ENCODE data around the gene GP1BA. TPM values are rescaled to one million over a fixed set of nuclear protein-coding genes. Genes with fewer than 3 reads are reported as not detected.

The GP1BA gene
- total and polyA plus RNA-seq, 2 of the 8 experiments (the other 6 are each of a cell fraction or from before 2014, with no cell fraction given), result not detected

GRCh38 chr17:4945176-4945943, 13.3 kb downstream of the GP1BA start (continued):
- no peak for TF ChIP-seq CHD7 (IDR thresholded peaks at IDR 0.05; ENCODE audit: insufficient replicate concordance, low read length)
- TF ChIP-seq CEBPB (IDR thresholded peaks at IDR 0.05; ENCODE audit: low read depth, low read length), result no peak
- TF ChIP-seq CBX8 (IDR thresholded peaks at IDR 0.05; ENCODE audit: borderline replicate concordance, low read depth, low read length), result no peak
- no peak for TF ChIP-seq RAD21 (IDR thresholded peaks at IDR 0.05 in 1 of 2, conservative IDR thresholded peaks at IDR 0.05 in 1 of 2; ENCODE audit: low read depth in 2 of 2, low read length in 2 of 2)
- no peak for TF ChIP-seq RNF2 (IDR thresholded peaks at IDR 0.05; ENCODE audit: borderline replicate concordance, low read depth, low read length, missing control alignments, poor library complexity, severe bottlenecking)
- TF ChIP-seq SAP30 (IDR thresholded peaks at IDR 0.05; ENCODE audit: insufficient read depth, insufficient replicate concordance, low read length), result no peak
- no peak for TF ChIP-seq SIRT6 (IDR thresholded peaks at IDR 0.05; ENCODE audit: low read length)
- TF ChIP-seq TAF1 (IDR thresholded peaks at IDR 0.05; ENCODE audit: low read depth, low read length), result 0 out of 2 replicates have a peak, but pooled peaks have one; percentile 30
- TF ChIP-seq KDM5A (IDR thresholded peaks at IDR 0.05; ENCODE audit: low read length), result no peak
